ENCODE measurements around the gene RUNX3.

Gene RUNX3

GRCh38 chr1:24931468-24932231, 1.6 kb upstream of the RUNX3 start:
- Histone ChIP-seq H3K18ac (ENCODE audit: low read length) (no peak overlapping the region), H3K4me3 (ENCODE audit: low read depth, low read length) (peak overlapping the region; percentile 42), H2BK12ac (ENCODE audit: low read length) (no peak overlapping the region), H3K14ac (ENCODE audit: low read length) (no peak overlapping the region), H4K91ac (ENCODE audit: low read depth, low read length) (no peak overlapping the region), H2BK5ac (ENCODE audit: low read depth, low read length, poor library complexity) (no peak overlapping the region), H3K79me2 (ENCODE audit: control insufficient read depth, insufficient read depth, low read length, poor library complexity) (no peaks in the 10 kb centered on the region), H2AK5ac (ENCODE audit: low read length) (no peak overlapping the region), H4K12ac (ENCODE audit: low read depth, low read length) (no peak overlapping the region), H3K27ac (ENCODE audit: low read depth, low read length) (no peak overlapping the region), H2AFZ (ENCODE audit: insufficient read depth, low read length, poor library complexity) (no peak overlapping the region), H3K9ac (ENCODE audit: low read length) (no peak overlapping the region), H3K27me3 (ENCODE audit: insufficient read depth, low read length) (peaks cover 80% of the 10 kb centered on the region), H3K4ac (ENCODE audit: low read depth, low read length) (no peak overlapping the region), H3K79me1 (ENCODE audit: low read length) (no peaks in the 10 kb centered on the region), H3K4me2 (ENCODE audit: low read length) (peak overlapping the region; percentile 33), H3K9me3 (ENCODE audit: insufficient read depth, low read depth, low read length) (peaks cover 7% of the 10 kb centered on the region), H4K8ac (ENCODE audit: low read depth, low read length) (no peak overlapping the region), H3K4me1 (ENCODE audit: control insufficient read depth in 1 of 2, insufficient read depth in 2 of 2, low read length in 2 of 2) (peaks cover 2 to 4% of the 10 kb centered on the region in 2 experiments), H3K23ac (ENCODE audit: low read length) (no peak overlapping the region), H2BK120ac (ENCODE audit: insufficient read depth, low read length, poor library complexity) (no peak overlapping the region), H3K36me3 (ENCODE audit: control insufficient read depth in 1 of 2, insufficient read depth in 2 of 2, low read length in 2 of 2) (no peaks in the 10 kb centered on the region)
- WGBS (ENCODE audit: extremely low coverage, insufficient coverage, insufficient read length) = no CpG with 5 or more reads among the region's 63 CpGs
- no peak for DNase-seq

- Histone ChIP-seq H3K18ac (ENCODE audit: low read length) (no peak overlapping the region), H3K27me3 (ENCODE audit: insufficient read depth, low read length) (peaks cover 82% of the 10 kb centered on the region), H2AFZ (ENCODE audit: insufficient read depth, low read length, poor library complexity) (no peak overlapping the region), H3K14ac (ENCODE audit: low read length) (no peak overlapping the region), H4K8ac (ENCODE audit: low read depth, low read length) (no peak overlapping the region), H3K79me2 (ENCODE audit: control insufficient read depth, insufficient read depth, low read length, poor library complexity) (no peaks in the 10 kb centered on the region), H3K79me1 (ENCODE audit: low read length) (no peaks in the 10 kb centered on the region), H2BK5ac (ENCODE audit: low read depth, low read length, poor library complexity) (no peak overlapping the region), H3K9ac (ENCODE audit: low read length) (no peak overlapping the region), H4K91ac (ENCODE audit: low read depth, low read length) (no peak overlapping the region), H3K9me3 (ENCODE audit: insufficient read depth, low read depth, low read length) (peaks cover 7% of the 10 kb centered on the region), H3K4me1 (ENCODE audit: control insufficient read depth in 1 of 2, insufficient read depth in 2 of 2, low read length in 2 of 2) (peaks cover 2 to 4% of the 10 kb centered on the region in 2 experiments), H3K4me3 (ENCODE audit: low read depth, low read length) (no peak overlapping the region), H2BK120ac (ENCODE audit: insufficient read depth, low read length, poor library complexity) (no peak overlapping the region), H3K4me2 (ENCODE audit: low read length) (no peak overlapping the region), H3K36me3 (ENCODE audit: control insufficient read depth in 1 of 2, insufficient read depth in 2 of 2, low read length in 2 of 2) (no peaks in the 10 kb centered on the region), H2AK5ac (ENCODE audit: low read length) (no peak overlapping the region), H3K4ac (ENCODE audit: low read depth, low read length) (no peak overlapping the region), H4K12ac (ENCODE audit: low read depth, low read length) (no peak overlapping the region), H3K23ac (ENCODE audit: low read length) (no peak overlapping the region), H2BK12ac (ENCODE audit: low read length) (no peak overlapping the region), H3K27ac (ENCODE audit: low read depth, low read length) (no peak overlapping the region)
- WGBS (ENCODE audit: extremely low coverage, insufficient coverage, insufficient read length) = no CpG with 5 or more reads among the region's 21 CpGs
- no peak for DNase-seq
These were observed 1.0 kb upstream of the RUNX3 start for GRCh38 chr1:24931146-24931467.

- Histone ChIP-seq H3K9me3 (ENCODE audit: insufficient read depth, low read depth, low read length) (peaks cover 7% of the 10 kb centered on the region), H3K14ac (ENCODE audit: low read length) (no peak overlapping the region), H3K4me2 (ENCODE audit: low read length) (peak overlapping the region; percentile 49), H3K23ac (ENCODE audit: low read length) (no peak overlapping the region), H4K12ac (ENCODE audit: low read depth, low read length) (no peak overlapping the region), H3K27me3 (ENCODE audit: insufficient read depth, low read length) (peaks cover 86% of the 10 kb centered on the region), H2BK120ac (ENCODE audit: insufficient read depth, low read length, poor library complexity) (no peak overlapping the region), H3K4ac (ENCODE audit: low read depth, low read length) (no peak overlapping the region), H3K4me3 (ENCODE audit: low read depth, low read length) (no peak overlapping the region), H2AFZ (ENCODE audit: insufficient read depth, low read length, poor library complexity) (peak overlapping the region; percentile 24), H4K8ac (ENCODE audit: low read depth, low read length) (no peak overlapping the region), H3K79me1 (ENCODE audit: low read length) (no peaks in the 10 kb centered on the region), H2BK12ac (ENCODE audit: low read length) (no peak overlapping the region), H4K91ac (ENCODE audit: low read depth, low read length) (no peak overlapping the region), H3K9ac (ENCODE audit: low read length) (no peak overlapping the region), H3K4me1 (ENCODE audit: control insufficient read depth in 1 of 2, insufficient read depth in 2 of 2, low read length in 2 of 2) (peaks cover 2 to 4% of the 10 kb centered on the region in 2 experiments), H3K27ac (ENCODE audit: low read depth, low read length) (no peak overlapping the region), H2BK5ac (ENCODE audit: low read depth, low read length, poor library complexity) (no peak overlapping the region), H3K36me3 (ENCODE audit: control insufficient read depth in 1 of 2, insufficient read depth in 2 of 2, low read length in 2 of 2) (no peaks in the 10 kb centered on the region), H2AK5ac (ENCODE audit: low read length) (no peak overlapping the region), H3K79me2 (ENCODE audit: control insufficient read depth, insufficient read depth, low read length, poor library complexity) (no peaks in the 10 kb centered on the region), H3K18ac (ENCODE audit: low read length) (no peak overlapping the region)
- DNase-seq = peak in 1 of 2 donors; percentile 32
- WGBS (ENCODE audit: extremely low coverage, insufficient coverage, insufficient read length) = no CpG with 5 or more reads among the region's 129 CpGs
These were observed 447 bp downstream of the RUNX3 start for GRCh38 chr1:24929398-24930259.

- Histone ChIP-seq H3K27me3 (ENCODE audit: insufficient read depth, low read length) (peaks cover 81% of the 10 kb centered on the region), H3K79me2 (ENCODE audit: control insufficient read depth, insufficient read depth, low read length, poor library complexity) (no peaks in the 10 kb centered on the region), H2AK5ac (ENCODE audit: low read length) (no peak overlapping the region), H2AFZ (ENCODE audit: insufficient read depth, low read length, poor library complexity) (no peak overlapping the region), H4K91ac (ENCODE audit: low read depth, low read length) (no peak overlapping the region), H4K12ac (ENCODE audit: low read depth, low read length) (no peak overlapping the region), H3K27ac (ENCODE audit: low read depth, low read length) (no peak overlapping the region), H3K23ac (ENCODE audit: low read length) (no peak overlapping the region), H4K8ac (ENCODE audit: low read depth, low read length) (no peak overlapping the region), H2BK120ac (ENCODE audit: insufficient read depth, low read length, poor library complexity) (no peak overlapping the region), H3K4me2 (ENCODE audit: low read length) (peak overlapping the region; percentile 49), H3K9ac (ENCODE audit: low read length) (no peak overlapping the region), H2BK12ac (ENCODE audit: low read length) (no peak overlapping the region), H3K4ac (ENCODE audit: low read depth, low read length) (no peak overlapping the region), H3K9me3 (ENCODE audit: insufficient read depth, low read depth, low read length) (peaks cover 7% of the 10 kb centered on the region), H3K79me1 (ENCODE audit: low read length) (no peaks in the 10 kb centered on the region), H3K18ac (ENCODE audit: low read length) (no peak overlapping the region), H3K36me3 (ENCODE audit: control insufficient read depth in 1 of 2, insufficient read depth in 2 of 2, low read length in 2 of 2) (no peaks in the 10 kb centered on the region), H3K14ac (ENCODE audit: low read length) (no peak overlapping the region), H3K4me1 (ENCODE audit: control insufficient read depth in 1 of 2, insufficient read depth in 2 of 2, low read length in 2 of 2) (peaks cover 2 to 4% of the 10 kb centered on the region in 2 experiments), H3K4me3 (ENCODE audit: low read depth, low read length) (no peak overlapping the region), H2BK5ac (ENCODE audit: low read depth, low read length, poor library complexity) (no peak overlapping the region)
- no peak for DNase-seq
- no CpG with 5 or more reads among the region's 48 CpGs for WGBS (ENCODE audit: extremely low coverage, insufficient coverage, insufficient read length)
These were observed 1.2 kb downstream of the RUNX3 start for GRCh38 chr1:24928689-24929397.

Data from trophoblast cell (in vitro differentiated cells and primary cell).